ENCODE measurements around the gene RORC. TPM values are rescaled to one million over a fixed set of nuclear protein-coding genes. Genes with fewer than 3 reads are reported as not detected.

Gene RORC
- total and polyA plus RNA-seq, 2 of the 8 experiments (the other 6 are each of a cell fraction or from before 2014, with no cell fraction given): 0.44 to 0.54 TPM

GRCh38 chr1:151847867-151848596 is 16.4 kb upstream of the RORC start:
- ChIA-PET POLR2A (ENCODE audit: partially characterized antibody) (interaction anchor here (0.6 to 2.7 kb wide), 2 partner anchors 9 kb away, joined by 3 to 14 read pairs; partner anchors contain the start of gene C2CD4D), CTCF (ENCODE audit: partially characterized antibody) (interaction anchor here (0.9 to 1.9 kb wide), 5 partner anchors 10 to 167 kb away, joined by 3 to 8 read pairs (median 3); no protein-coding TSS in a partner anchor)
- no peak overlapping the region for H3K18ac ChIP-seq (ENCODE audit: extremely low read depth, low read length)
- no peak overlapping the region for H3K9ac ChIP-seq (replicated peaks in 1 of 4; ENCODE audit: extremely low read depth in 1 of 4, low read depth in 3 of 4, low read length in 3 of 4)
- H3K4me2 ChIP-seq (ENCODE audit: insufficient read depth in 1 of 2, low read depth in 2 of 2, low read length in 2 of 2): no peak overlapping the region
- WGBS, 2 experiments (ENCODE audit: extremely low coverage in 1 of 2, insufficient coverage in 1 of 2, insufficient read length in 1 of 2, insufficient replicate concordance in 2 of 2, low coverage in 1 of 2, low lambda C conversion rate in 2 of 2, missing lambda C conversion rate in 1 of 2): 92% methylated on average over 11 of the region's 11 CpGs; no CpG with 5 or more reads in 1 of the 2 experiments
- H2BK5ac ChIP-seq (ENCODE audit: low read depth, low read length): no peak overlapping the region
- H3K9me3 ChIP-seq (ENCODE audit: insufficient read depth in 2 of 2, low read depth in 1 of 2, low read length in 1 of 2): no peaks in the 10 kb centered on the region
- no peak overlapping the region for H3K23ac ChIP-seq (ENCODE audit: insufficient read length)
- H3K27ac ChIP-seq (ENCODE audit: low read depth, low read length): no peak overlapping the region
- no peak overlapping the region for H4K8ac ChIP-seq (ENCODE audit: extremely low read depth, insufficient read depth, low read length)
- H3K4me1 ChIP-seq (replicated peaks in 1 of 4; ENCODE audit: control insufficient read depth in 3 of 4, insufficient read depth in 4 of 4, low read length in 3 of 4): peaks cover 6 to 11% (median 7%) of the 10 kb centered on the region in 4 experiments
- FAIRE-seq: no peak
- no peaks in the 10 kb centered on the region for H4K20me1 ChIP-seq (replicated peaks in 1 of 2; ENCODE audit: control insufficient read depth in 1 of 2, insufficient read depth in 2 of 2, low read length in 2 of 2)
- H3K14ac ChIP-seq (ENCODE audit: insufficient read length): no peak overlapping the region
- H3K79me2 ChIP-seq (ENCODE audit: control insufficient read depth in 1 of 2, insufficient read depth in 2 of 2, low read length in 2 of 2): no peaks in the 10 kb centered on the region
- no peak overlapping the region for H4K91ac ChIP-seq (replicated peaks; ENCODE audit: insufficient read length, low read length)
- no peak overlapping the region for H4K5ac ChIP-seq (ENCODE audit: insufficient read length, low read depth, low read length)
- no peaks in the 10 kb centered on the region for H3K36me3 ChIP-seq (ENCODE audit: control insufficient read depth in 2 of 4, insufficient read depth in 4 of 4, low read length in 3 of 4)
- no peak for DNase-seq (ENCODE audit: low read depth in 1 of 2, low spot score in 2 of 2)
- no peak overlapping the region for H3K4ac ChIP-seq (replicated peaks; ENCODE audit: insufficient read length, low read depth, low read length)
- H2AK5ac ChIP-seq (ENCODE audit: low read depth, low read length): no peak overlapping the region
- no peak overlapping the region for H3K4me3 ChIP-seq (ENCODE audit: extremely low read depth in 1 of 4, insufficient read depth in 2 of 4, low read depth in 3 of 4, low read length in 4 of 4)
- H2BK120ac ChIP-seq (replicated peaks; ENCODE audit: low read depth, low read length): no peak overlapping the region
- H3K56ac ChIP-seq (replicated peaks; ENCODE audit: insufficient read length, low read depth, low read length): no peak overlapping the region
- no peak overlapping the region for H2AFZ ChIP-seq (ENCODE audit: low read length)
- no peak overlapping the region for H2BK20ac ChIP-seq (ENCODE audit: low read length)
- no peak overlapping the region for H2BK15ac ChIP-seq (ENCODE audit: low read length)
- H3K23me2 ChIP-seq (ENCODE audit: low read depth, low read length): 0 out of 2 replicates have a peak, but pooled peaks cover 4% of the 10 kb centered on the region
- H3K27me3 ChIP-seq (replicated peaks in 1 of 4; ENCODE audit: control insufficient read depth in 3 of 4, extremely low read depth in 1 of 4, insufficient read depth in 3 of 4, low read length in 3 of 4): no peaks in the 10 kb centered on the region
- no peaks in the 10 kb centered on the region for H3K79me1 ChIP-seq (ENCODE audit: low read depth, low read length)
- no peak overlapping the region for H2BK12ac ChIP-seq (ENCODE audit: low read depth, low read length)
- no peak for TF ChIP-seq ATF2 (IDR thresholded peaks at IDR 0.05; ENCODE audit: low read length)
- TF ChIP-seq BACH1 (IDR thresholded peaks at IDR 0.05; ENCODE audit: low read length): no peak
- no peak for TF ChIP-seq EP300 (IDR thresholded peaks at IDR 0.05; ENCODE audit: borderline replicate concordance in 1 of 2, low read depth in 2 of 2, low read length in 2 of 2)
- TF ChIP-seq EGR1 (IDR thresholded peaks at IDR 0.05; ENCODE audit: borderline replicate concordance, low read depth, low read length): no peak
- TF ChIP-seq PHF8 (conservative IDR thresholded peaks at IDR 0.05; ENCODE audit: low read depth, low read length): no peak
- TF ChIP-seq BRCA1 (IDR thresholded peaks at IDR 0.05; ENCODE audit: low read depth, low read length): no peak
- TF ChIP-seq RFX5 (IDR thresholded peaks at IDR 0.05; ENCODE audit: borderline replicate concordance, low read depth, low read length): no peak
- TF ChIP-seq SP2 (IDR thresholded peaks at IDR 0.05; ENCODE audit: low read length): no peak
- TF ChIP-seq TBP (IDR thresholded peaks at IDR 0.05; ENCODE audit: low read depth, low read length): no peak
- no peak for TF ChIP-seq FOSL1 (IDR thresholded peaks at IDR 0.05; ENCODE audit: insufficient read depth, low read depth, low read length)
- no peak for TF ChIP-seq TEAD4 (IDR thresholded peaks at IDR 0.05; ENCODE audit: low read depth, low read length)

Measured in H1 (cell line).